Endothelial cell of umbilical vein (primary cell): Measurements from ENCODE around the gene PRKRIP1. TPM values are rescaled to one million over a fixed set of nuclear protein-coding genes. Genes with fewer than 3 reads are reported as not detected.
A peak's percentile ranks its signal among the peaks of the same experiment; 100 is the strongest.

ENCODE experiments used
- BruUV-seq: library from RNA; stranded (reverse); fragments of 400-500 nt; replicated peaks from 2 replicates; lab custom pipeline; 2021; lab: Mats Ljungman, UMichigan
- CTCF ChIA-PET: fragments of 300-600, 350-600 bp; sonication (Branson Sonifier 250); formaldehyde crosslinking; loops from one replicate; lab custom pipeline; 2021; ENCODE audit warnings: antibody characterized with exemption, inconsistent platforms; lab: Charles Lee
- POLR2A ChIA-PET: fragments of 300-600, 350-600 bp; sonication (Branson Sonifier 250); formaldehyde crosslinking; loops from one replicate; lab custom pipeline; 2021; ENCODE audit warnings: antibody characterized with exemption, inconsistent platforms; lab: Charles Lee
- DNase-seq: peaks from one replicate; pipeline ENCODE4 v3.0.0-alpha.2; 2011; ENCODE audit warnings: low read depth, low spot score
- FAIRE-seq: peaks from 2 replicates; lab custom pipeline; 2011; peaks lifted over from hg19 to GRCh38; lab: Jason Lieb, UNC
- H2AFZ ChIP-seq: 2 replicates; pipeline ENCODE4 v1.6.0; 2012; ENCODE audit warnings: low read depth, low read length, control low read depth, inconsistent platforms
- H3K27ac ChIP-seq: 2 replicates; pipeline ENCODE4 v1.5.1; 2011; ENCODE audit warnings: low read depth, mild to moderate bottlenecking, control low read depth, low read length, moderate library complexity; ENCODE audit not compliant: insufficient read depth
- H3K27me3 ChIP-seq, 2 experiments: 2 replicates each; pipeline versions ENCODE4 v1.6.0 to v1.6.1; 2011; ENCODE audit warnings: low read length in 2 of 2, mixed read lengths in 1 of 2; ENCODE audit not compliant: control insufficient read depth in 2 of 2, insufficient read depth in 2 of 2
- H3K36me3 ChIP-seq, 2 experiments: 2 replicates in 1 of 2; 3 replicates in 1 of 2; pipeline ENCODE4 v1.5.1; 2011; ENCODE audit warnings: low read length in 2 of 2, mild to moderate bottlenecking in 1 of 2, moderate library complexity in 1 of 2; ENCODE audit not compliant: control insufficient read depth in 2 of 2, insufficient read depth in 2 of 2; ENCODE audit errors: extremely low read depth in 1 of 2
- H3K4me1 ChIP-seq: 3 replicates; pipeline ENCODE4 v1.5.1; 2011; ENCODE audit warnings: mild to moderate bottlenecking, low read length; ENCODE audit not compliant: control insufficient read depth, insufficient read depth; ENCODE audit errors: extremely low read depth
- H3K4me2 ChIP-seq: 2 replicates; pipeline ENCODE4 v1.6.1; 2011; ENCODE audit warnings: low read length, control low read depth, mixed read lengths; ENCODE audit not compliant: insufficient read depth
- H3K4me3 ChIP-seq, 3 experiments: fragments of 200-600 bp in 1 of 3; sonication (generic), shearing (Covaris generic) in 1 of 3; replicated peaks in 1 of 3; 2 replicates each; pipeline ENCODE4 v1.5.1; 2011 to 2016; ENCODE audit warnings: control low read depth in 3 of 3, low read length in 3 of 3, mild to moderate bottlenecking in 2 of 3, inconsistent platforms in 1 of 3, low read depth in 1 of 3, moderate library complexity in 1 of 3; ENCODE audit not compliant: insufficient read depth in 1 of 3
- H3K79me2 ChIP-seq: 2 replicates; pipeline ENCODE4 v1.6.0; 2012; ENCODE audit warnings: low read length, inconsistent platforms; ENCODE audit not compliant: control insufficient read depth, insufficient read depth
- H3K9ac ChIP-seq: replicated peaks from 2 replicates; pipeline ENCODE3; 2011; ENCODE audit warnings: low read length, control low read depth; ENCODE audit not compliant: insufficient read depth; ENCODE audit errors: extremely low read depth
- H3K9me1 ChIP-seq: replicated peaks from 3 replicates; pipeline ENCODE4 v1.6.0; 2011; ENCODE audit warnings: mild to moderate bottlenecking, low read length; ENCODE audit not compliant: control insufficient read depth, insufficient read depth; ENCODE audit errors: extremely low read depth
- H3K9me3 ChIP-seq: replicated peaks from 2 replicates; pipeline ENCODE4 v1.5.1; 2012; ENCODE audit warnings: low read length, inconsistent platforms; ENCODE audit not compliant: control insufficient read depth, insufficient read depth
- H4K20me1 ChIP-seq: replicated peaks from 2 replicates; pipeline ENCODE3; 2011; ENCODE audit warnings: mild to moderate bottlenecking, low read length; ENCODE audit not compliant: control insufficient read depth, insufficient read depth; ENCODE audit errors: extremely low read depth
- CTCF ChIP-seq, 2 donors: IDR thresholded peaks; 1 replicate in 1 of 2; 2 replicates in 1 of 2; pipeline ENCODE4 v1.5.1; 2011; ENCODE audit warnings: low read length in 2 of 2, mild to moderate bottlenecking in 2 of 2, moderate library complexity in 2 of 2, control low read depth in 1 of 2, inconsistent platforms in 1 of 2, low read depth in 1 of 2; ENCODE audit not compliant: insufficient read depth in 1 of 2; ENCODE audit errors: extremely low read depth in 1 of 2
- EZH2 ChIP-seq: IDR thresholded peaks from 2 replicates; pipeline ENCODE4 v1.6.1; 2012; ENCODE audit warnings: borderline replicate concordance, low read depth, mild to moderate bottlenecking, moderate library complexity, low read length, inconsistent platforms; ENCODE audit not compliant: severe bottlenecking
- FOS ChIP-seq: IDR thresholded peaks from 2 replicates; pipeline ENCODE4 v1.6.1; 2011; ENCODE audit warnings: mild to moderate bottlenecking, low read length, moderate library complexity, borderline replicate concordance; ENCODE audit not compliant: insufficient read depth
- GATA2 ChIP-seq: IDR thresholded peaks from 2 replicates; pipeline ENCODE4 v1.7.0; 2011; ENCODE audit warnings: low read depth, mild to moderate bottlenecking, moderate library complexity, mixed read lengths, low read length; ENCODE audit not compliant: insufficient read length, insufficient read depth
- JUN ChIP-seq: IDR thresholded peaks from 2 replicates; pipeline ENCODE4 v1.6.1; 2011; ENCODE audit warnings: borderline replicate concordance, low read depth; ENCODE audit not compliant: insufficient read length, insufficient read depth
- MAX ChIP-seq: IDR thresholded peaks from 2 replicates; pipeline ENCODE4 v1.6.1; 2011; ENCODE audit not compliant: insufficient read depth, insufficient read length
- MYC ChIP-seq: IDR thresholded peaks from one replicate; pipeline ENCODE4 v1.6.1; 2011; ENCODE audit warnings: mild to moderate bottlenecking, low read depth, low read length
- POLR2A ChIP-seq: IDR thresholded peaks from 2 replicates; pipeline ENCODE4 v1.6.1; 2012; ENCODE audit warnings: low read depth, mild to moderate bottlenecking, control low read depth, low read length
- POLR2AphosphoS5 ChIP-seq: IDR thresholded peaks from 2 replicates; pipeline ENCODE4 v1.6.1; 2012; ENCODE audit warnings: low read depth, mild to moderate bottlenecking, control low read depth, low read length, moderate library complexity; ENCODE audit not compliant: insufficient read depth
- dilution Hi-C: fragments of 300-500 bp; cut with MboI; formaldehyde crosslinking; loops from one replicate; pipeline ENCODE4 v1.15.0; 2019; ENCODE audit warnings: low sequenced_read_pairs; ENCODE audit not compliant: extremely low pct_ligation_motif_present
- intact Hi-C: fragments of 100-400 bp; cut with micrococcal nuclease; formaldehyde crosslinking; loops from one replicate; pipeline ENCODE4 v1.10.0; 2022
- polyA plus RNA-seq, 4 experiments: library from polyadenylated mRNA; depleted of rRNA in 3 of 4; stranded (reverse) in 3 of 4; unstranded in 1 of 4; fragments of >200 nt; gene quantifications; 2 replicates each; pipeline versions ENCODE4 v1.2.1 to v1.2.3, GENCODE V29; 2011 to 2012; ENCODE audit warnings: missing spikeins in 1 of 4
- total RNA-seq: library from RNA; stranded (reverse); gene quantifications from 2 replicates; pipeline ENCODE4 v1.2.3, GENCODE V29; 2021

The PRKRIP1 gene
- total and polyA plus RNA-seq, 2 donors (not counting 3 experiments of a cell fraction or from before 2014, with no cell fraction given) = 16.1 to 26.1 TPM

- Histone ChIP-seq H2AFZ (no peak overlapping the region), H3K36me3 (peaks cover 0 to 10% of the 10 kb centered on the region in 2 experiments), H3K9me3 (no peaks in the 10 kb centered on the region), H3K9ac (no peak overlapping the region), H3K9me1 (no peaks in the 10 kb centered on the region), H3K27me3 (no peaks in the 10 kb centered on the region), H3K4me1 (peaks cover 6% of the 10 kb centered on the region), H4K20me1 (no peaks in the 10 kb centered on the region), H3K4me2 (no peak overlapping the region), H3K27ac (no peak overlapping the region), H3K4me3 (no peak overlapping the region), H3K79me2 (no peaks in the 10 kb centered on the region)
- no TSS peak for BruUV-seq
- dilution Hi-C loops = no loop called here
- FAIRE-seq (peak; percentile 63), DNase-seq (peak; percentile 73)
- intact Hi-C loops = loop anchor here (1.0 to 10.0 kb wide), 3 partner anchors 90 to 706 kb away; no protein-coding TSS in a partner anchor
- no peak for TF ChIP-seq POLR2AphosphoS5
- TF ChIP-seq CTCF (IDR thresholded peaks at IDR 0.05; ENCODE audit: extremely low read depth in 1 of 2, insufficient read depth in 1 of 2, low read depth in 1 of 2, low read length in 2 of 2) = peak; percentile 90 to 97
- POLR2A ChIA-PET = no interaction called here
- CTCF ChIA-PET = interaction anchor here (0.9 to 1.9 kb wide), 7 partner anchors 22 to 849 kb away, joined by 3 to 32 read pairs (median 4); no protein-coding TSS in a partner anchor
These were observed 5.3 kb upstream of the PRKRIP1 start for GRCh38 chr7:102390697-102391484.

GRCh38 chr7:102392330-102392729, 3.8 kb upstream of the PRKRIP1 start:
- Histone ChIP-seq H3K79me2 (peaks cover 8% of the 10 kb centered on the region), H3K4me3 (no peak overlapping the region), H3K9ac (no peak overlapping the region), H3K9me1 (no peaks in the 10 kb centered on the region), H3K27me3 (no peaks in the 10 kb centered on the region), H3K4me1 (peaks cover 11% of the 10 kb centered on the region), H3K9me3 (no peaks in the 10 kb centered on the region), H2AFZ (no peak overlapping the region), H3K4me2 (no peak overlapping the region), H3K27ac (no peak overlapping the region), H3K36me3 (peaks cover 0 to 6% of the 10 kb centered on the region in 2 experiments), H4K20me1 (no peaks in the 10 kb centered on the region)
- no TSS peak for BruUV-seq
- TF ChIP-seq POLR2A (no peak), JUN (no peak), MYC (no peak), MAX (no peak), FOS (no peak), POLR2AphosphoS5 (no peak), EZH2 (no peak), GATA2 (no peak), CTCF (IDR thresholded peaks at IDR 0.05; ENCODE audit: extremely low read depth in 1 of 2, insufficient read depth in 1 of 2, low read depth in 1 of 2, low read length in 2 of 2) (no peak)
- DNase-seq (no peak), FAIRE-seq (no peak)
- ChIA-PET CTCF (interaction anchor here (1.0 to 1.9 kb wide), 6 partner anchors 20 to 849 kb away, joined by 3 to 32 read pairs (median 4); no protein-coding TSS in a partner anchor), POLR2A (no interaction called here)
- dilution Hi-C loops (no loop called here), intact Hi-C loops (loop anchor here (10.0 kb wide), 1 partner anchor 708 kb away; no protein-coding TSS in a partner anchor)
